RWPE1 (cell line): Measurements from ENCODE around the gene PKMYT1.
A peak's percentile ranks its signal among the peaks of the same experiment; 100 is the strongest.

Experiments
- CTCF ChIA-PET: fragments of 350-600 bp; sonication (Branson Sonifier 250); formaldehyde crosslinking; extraction: SDS; loops from one replicate; lab custom pipeline; 2021; lab: Yijun Ruan, JAX
- POLR2A ChIA-PET: fragments of 400-600 bp; formaldehyde crosslinking; extraction: SDS; loops from one replicate; lab custom pipeline; 2020; ENCODE audit warnings: antibody characterized with exemption; ENCODE audit not compliant: low non-redundant PET; lab: Yijun Ruan, JAX
- DNase-seq: peaks from one replicate; pipeline ENCODE4 v3.0.0; 2012; ENCODE audit warnings: low spot score
- H3K27ac ChIP-seq: fragments of 450-650 bp; 2 replicates; pipeline ENCODE4 v1.5.1; 2017
- CTCF ChIP-seq: fragments of 450-650 bp; conservative IDR thresholded peaks from 2 replicates; pipeline ENCODE4 v1.5.1; 2017; ENCODE audit warnings: low read depth, mild to moderate bottlenecking

Gene PKMYT1

GRCh38 chr16:3009568-3010390, 29.5 kb upstream of the PKMYT1 start:
- POLR2A ChIA-PET: interaction anchor here (0.6 to 3.7 kb wide), 4 partner anchors 12 to 1086 kb away, joined by 3 to 49 read pairs (median 4); partner anchors contain the start of gene TNFRSF12A
- CTCF ChIA-PET: interaction anchor here (0.6 to 1.7 kb wide), 6 partner anchors 12 to 282 kb away, joined by 3 to 6 read pairs (median 3); no protein-coding TSS in a partner anchor
- DNase-seq: peak; percentile 65
- no peak overlapping the region for H3K27ac ChIP-seq
- no peak for TF ChIP-seq CTCF

DNA sequence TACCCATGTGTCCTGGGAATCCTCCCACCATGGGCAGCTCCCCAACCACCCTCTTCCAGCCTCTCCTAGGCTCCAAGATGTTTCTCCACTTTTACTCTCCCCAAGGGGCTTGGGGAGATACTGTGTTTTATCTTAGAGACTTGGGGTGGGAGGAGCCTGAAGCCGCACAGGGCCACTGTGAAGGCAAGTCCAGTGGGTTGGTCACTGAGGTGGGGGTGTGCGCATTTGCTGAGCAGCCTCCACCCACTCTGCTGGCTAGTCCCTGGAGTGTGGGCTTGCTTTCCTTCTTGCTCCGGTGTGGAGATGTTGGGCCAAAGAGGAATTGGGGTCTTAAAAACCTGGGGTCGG, 28.4 kb upstream of the PKMYT1 start:
- ChIA-PET CTCF (no interaction called here), POLR2A (interaction anchor here (0.6 to 1.0 kb wide), 2 partner anchors 13 to 16 kb away, joined by 3 to 5 read pairs; no protein-coding TSS in a partner anchor)
- H3K27ac ChIP-seq: no peak overlapping the region
- no peak for TF ChIP-seq CTCF
- DNase-seq: no peak

- no peak for TF ChIP-seq CTCF
- ChIA-PET POLR2A (interaction anchor here (0.6 to 1.0 kb wide), 3 partner anchors 11 to 16 kb away, joined by 3 to 5 read pairs (median 3); no protein-coding TSS in a partner anchor), CTCF (interaction anchor here (0.9 to 1.0 kb wide), 2 partner anchors 23 to 50 kb away, joined by 4 read pairs; no protein-coding TSS in a partner anchor)
- H3K27ac ChIP-seq: no peak overlapping the region
- DNase-seq: no peak
Measured at GRCh38 chr16:3007957-3008689, 27.9 kb upstream of the PKMYT1 start.

DNA sequence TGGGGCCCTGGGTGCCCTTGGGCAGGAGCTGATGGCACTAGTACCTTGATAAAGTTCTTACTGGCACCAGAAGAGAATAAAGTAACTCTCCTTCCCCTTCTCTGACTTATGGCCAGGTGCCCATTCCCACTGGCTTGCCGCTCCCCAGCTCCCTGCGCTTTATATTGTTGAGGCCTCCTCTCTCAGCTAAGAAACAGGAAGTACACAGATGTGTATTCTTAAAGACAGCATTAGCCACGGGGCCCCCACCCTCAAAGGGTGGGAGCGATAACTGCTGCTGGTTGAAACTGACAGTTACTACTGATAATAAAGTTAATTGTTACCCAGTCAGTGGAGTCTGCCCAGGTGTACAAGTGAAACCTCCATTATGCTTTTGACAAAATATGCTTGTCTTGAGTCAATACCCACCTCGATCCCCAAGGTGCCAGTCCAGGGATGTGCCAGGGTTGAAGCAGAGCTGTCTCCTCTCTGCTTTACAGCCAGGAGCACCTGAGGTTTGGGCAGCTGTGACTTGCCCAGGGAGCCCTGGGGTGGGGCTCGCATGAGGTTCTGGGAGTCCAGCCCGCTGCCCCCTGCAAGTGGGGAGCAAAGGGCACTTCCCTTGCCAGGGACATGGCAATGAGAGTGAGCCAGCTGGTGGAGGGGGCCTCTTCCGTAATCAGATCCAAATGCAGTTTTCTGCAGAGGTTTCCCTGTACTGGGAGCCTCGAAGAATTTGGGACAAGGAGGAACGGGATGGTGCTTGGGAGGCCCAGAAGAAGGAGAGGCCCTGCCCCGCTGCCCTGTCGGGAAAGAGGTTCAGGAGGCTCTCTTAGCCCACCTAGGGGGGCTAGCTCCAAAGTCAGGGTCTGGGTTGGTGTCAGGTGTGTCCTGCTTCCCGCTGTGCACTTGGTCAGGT, 27.1 kb upstream of the PKMYT1 start:
- no peak overlapping the region for H3K27ac ChIP-seq
- ChIA-PET POLR2A (interaction anchor here (0.6 to 1.0 kb wide), 3 partner anchors 10 to 151 kb away, joined by 3 read pairs; no protein-coding TSS in a partner anchor), CTCF (interaction anchor here (0.9 to 1.0 kb wide), 2 partner anchors 24 to 51 kb away, joined by 4 read pairs; no protein-coding TSS in a partner anchor)
- TF ChIP-seq CTCF: no peak
- no peak for DNase-seq

DNA sequence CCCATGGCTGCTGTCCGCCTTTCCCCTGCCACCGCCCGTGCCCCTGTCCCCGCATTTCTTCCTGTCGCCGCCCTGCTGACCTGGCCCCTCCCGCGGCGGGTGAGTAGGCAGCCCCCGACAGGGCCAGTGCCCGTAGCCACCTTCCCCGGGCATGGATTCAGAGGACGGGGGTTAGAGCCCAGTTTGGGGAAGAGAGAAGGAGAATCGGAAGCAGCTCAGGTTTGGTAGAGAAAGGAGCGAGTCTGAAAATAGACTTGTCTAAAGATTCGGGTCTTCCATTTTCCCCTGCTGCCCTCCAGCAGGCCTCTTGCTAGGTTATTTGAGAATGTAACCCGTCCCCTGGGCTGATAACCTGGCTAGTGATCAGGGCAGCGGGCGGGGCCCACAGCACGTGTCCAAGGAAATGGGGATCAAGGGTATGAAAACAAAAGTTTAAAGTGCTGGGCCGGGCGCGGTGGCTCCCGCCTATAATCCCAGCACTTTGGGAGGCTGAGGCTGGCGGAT, 24.6 kb upstream of the PKMYT1 start:
- POLR2A ChIA-PET: interaction anchor here (2.1 to 3.1 kb wide), 2 partner anchors 17 to 23 kb away, joined by 6 to 48 read pairs; partner anchors contain the start of genes HCFC1R1, THOC6 and TNFRSF12A
- no peak for TF ChIP-seq CTCF
- CTCF ChIA-PET: interaction anchor here (1.7 kb wide), 1 partner anchor 9 kb away, joined by 6 read pairs; no protein-coding TSS in a partner anchor
- DNase-seq: no peak
- H3K27ac ChIP-seq: no peak overlapping the region
